ENCODE results near the gene BCL2L13. TPM values are rescaled to one million over a fixed set of nuclear protein-coding genes. Genes with fewer than 3 reads are reported as not detected.
A peak's percentile ranks its signal among the peaks of the same experiment; 100 is the strongest.

The BCL2L13 gene
- total RNA-seq, 1 donor from 2014 or later, result 48.4 TPM

DNA sequence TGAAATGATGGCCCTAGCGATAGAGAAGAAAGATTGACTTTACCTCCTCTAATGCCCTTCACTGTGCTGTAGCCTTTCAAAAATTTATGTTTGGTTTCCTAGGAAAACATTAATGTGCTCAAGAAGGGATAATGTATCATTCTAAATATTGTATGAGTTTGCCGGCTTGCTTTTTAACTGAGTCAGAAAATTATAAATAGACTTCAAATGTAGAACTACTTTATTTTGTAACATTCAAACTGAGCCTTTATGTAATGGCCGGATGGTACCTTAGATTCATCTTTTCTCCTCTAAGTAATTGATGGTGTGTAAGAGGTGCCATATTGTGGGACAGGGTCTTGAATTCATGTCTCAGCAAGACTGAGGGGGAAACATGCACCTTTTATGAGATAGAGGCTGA is 78.0 kb downstream of the BCL2L13 start:
- TF ChIP-seq, protein P1, sequence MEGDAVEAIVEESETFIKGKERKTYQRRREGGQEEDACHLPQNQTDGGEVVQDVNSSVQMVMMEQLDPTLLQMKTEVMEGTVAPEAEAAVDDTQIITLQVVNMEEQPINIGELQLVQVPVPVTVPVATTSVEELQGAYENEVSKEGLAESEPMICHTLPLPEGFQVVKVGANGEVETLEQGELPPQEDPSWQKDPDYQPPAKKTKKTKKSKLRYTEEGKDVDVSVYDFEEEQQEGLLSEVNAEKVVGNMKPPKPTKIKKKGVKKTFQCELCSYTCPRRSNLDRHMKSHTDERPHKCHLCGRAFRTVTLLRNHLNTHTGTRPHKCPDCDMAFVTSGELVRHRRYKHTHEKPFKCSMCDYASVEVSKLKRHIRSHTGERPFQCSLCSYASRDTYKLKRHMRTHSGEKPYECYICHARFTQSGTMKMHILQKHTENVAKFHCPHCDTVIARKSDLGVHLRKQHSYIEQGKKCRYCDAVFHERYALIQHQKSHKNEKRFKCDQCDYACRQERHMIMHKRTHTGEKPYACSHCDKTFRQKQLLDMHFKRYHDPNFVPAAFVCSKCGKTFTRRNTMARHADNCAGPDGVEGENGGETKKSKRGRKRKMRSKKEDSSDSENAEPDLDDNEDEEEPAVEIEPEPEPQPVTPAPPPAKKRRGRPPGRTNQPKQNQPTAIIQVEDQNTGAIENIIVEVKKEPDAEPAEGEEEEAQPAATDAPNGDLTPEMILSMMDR (IDR thresholded peaks at IDR 0.05; ENCODE audit: insufficient read depth, low read length, severe bottlenecking), result no peak
- FAIRE-seq (no peak), DNase-seq (ENCODE audit: low read depth) (no peak)
- Histone ChIP-seq H3K4me3 (ENCODE audit: low read depth, low read length) (no peak overlapping the region), H3K36me3 (ENCODE audit: control insufficient read depth, insufficient read depth, low read length) (no peaks in the 10 kb centered on the region), H3K27me3 (ENCODE audit: control insufficient read depth, insufficient read depth, low read length) (no peaks in the 10 kb centered on the region)

DNA sequence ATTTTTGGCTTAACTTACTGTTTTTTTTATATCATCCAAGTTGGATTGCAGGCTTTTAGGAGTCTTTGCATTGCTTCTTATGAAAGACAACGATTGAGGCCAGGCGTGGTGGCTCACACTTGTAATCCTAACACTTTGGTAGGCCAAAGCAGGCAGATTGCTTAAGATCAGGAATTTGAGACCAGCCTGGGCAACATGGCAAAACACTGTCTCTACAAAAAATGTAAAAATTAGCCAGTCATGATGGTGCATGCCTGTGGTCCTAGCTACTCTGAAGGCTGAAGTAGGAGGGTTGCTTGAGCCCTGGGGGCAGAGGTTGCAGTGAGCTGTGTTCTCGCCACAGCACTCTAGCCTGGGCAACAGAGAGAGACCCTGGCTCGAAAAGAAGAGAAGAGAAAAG is 79.2 kb downstream of the BCL2L13 start:
- TF ChIP-seq, protein P1 (IDR thresholded peaks at IDR 0.05; ENCODE audit: insufficient read depth, low read length, severe bottlenecking), result no peak
- FAIRE-seq, result no peak
- Histone ChIP-seq H3K36me3 (ENCODE audit: control insufficient read depth, insufficient read depth, low read length) (peaks cover 1% of the 10 kb centered on the region), H3K4me3 (ENCODE audit: low read depth, low read length) (no peak overlapping the region), H3K27me3 (ENCODE audit: control insufficient read depth, insufficient read depth, low read length) (no peaks in the 10 kb centered on the region)
- DNase-seq (ENCODE audit: low read depth), result peak; percentile 23

DNA sequence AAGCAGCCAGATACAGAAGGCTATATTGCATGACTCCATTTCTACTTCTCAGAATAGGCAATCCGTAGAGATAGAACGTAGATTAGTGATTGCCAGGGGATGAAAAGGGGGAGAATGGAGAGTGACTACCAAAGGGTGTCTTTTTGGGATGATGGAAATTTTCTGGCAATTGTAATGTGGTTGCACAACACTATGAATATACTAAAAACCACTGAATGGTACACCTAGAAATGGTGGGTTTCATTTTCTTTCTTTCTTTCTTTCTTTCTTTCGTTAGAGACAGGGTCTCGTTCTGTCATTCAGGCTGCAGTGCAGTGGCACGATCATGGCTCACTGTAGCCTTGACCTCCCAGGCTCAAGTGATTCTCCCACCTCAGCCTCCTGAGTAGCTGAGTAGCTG is 81.4 kb downstream of the BCL2L13 start:
- peaks cover 3% of the 10 kb centered on the region for H3K36me3 ChIP-seq (ENCODE audit: control insufficient read depth, insufficient read depth, low read length)
- no peak for FAIRE-seq
- no peak for DNase-seq (ENCODE audit: low read depth)
- H3K4me3 ChIP-seq (ENCODE audit: low read depth, low read length), result no peak overlapping the region
- TF ChIP-seq, protein P1 (IDR thresholded peaks at IDR 0.05; ENCODE audit: insufficient read depth, low read length, severe bottlenecking), result no peak
- no peaks in the 10 kb centered on the region for H3K27me3 ChIP-seq (ENCODE audit: control insufficient read depth, insufficient read depth, low read length)

DNA sequence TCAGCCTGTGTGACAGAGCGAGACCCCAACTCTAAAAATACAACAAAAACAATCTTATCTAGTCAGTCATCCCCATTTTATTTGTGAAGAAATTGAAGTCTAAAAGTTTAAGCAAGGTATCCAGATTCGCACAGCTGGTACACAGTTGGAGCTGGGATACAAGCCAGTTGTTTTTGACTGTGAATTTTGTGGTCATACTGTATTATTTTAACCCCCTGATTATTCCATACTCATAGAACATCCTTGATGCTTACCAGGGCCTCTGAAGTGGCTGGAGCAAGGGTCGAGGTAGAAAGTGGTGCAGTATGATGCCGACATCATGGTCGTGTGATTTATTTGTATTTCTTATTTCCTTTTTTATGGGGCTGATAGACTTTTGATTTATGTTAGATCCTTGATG is 85.7 kb downstream of the BCL2L13 start:
- H3K36me3 ChIP-seq (ENCODE audit: control insufficient read depth, insufficient read depth, low read length), result peaks cover 14% of the 10 kb centered on the region
- DNase-seq (ENCODE audit: low read depth), result no peak

DNA sequence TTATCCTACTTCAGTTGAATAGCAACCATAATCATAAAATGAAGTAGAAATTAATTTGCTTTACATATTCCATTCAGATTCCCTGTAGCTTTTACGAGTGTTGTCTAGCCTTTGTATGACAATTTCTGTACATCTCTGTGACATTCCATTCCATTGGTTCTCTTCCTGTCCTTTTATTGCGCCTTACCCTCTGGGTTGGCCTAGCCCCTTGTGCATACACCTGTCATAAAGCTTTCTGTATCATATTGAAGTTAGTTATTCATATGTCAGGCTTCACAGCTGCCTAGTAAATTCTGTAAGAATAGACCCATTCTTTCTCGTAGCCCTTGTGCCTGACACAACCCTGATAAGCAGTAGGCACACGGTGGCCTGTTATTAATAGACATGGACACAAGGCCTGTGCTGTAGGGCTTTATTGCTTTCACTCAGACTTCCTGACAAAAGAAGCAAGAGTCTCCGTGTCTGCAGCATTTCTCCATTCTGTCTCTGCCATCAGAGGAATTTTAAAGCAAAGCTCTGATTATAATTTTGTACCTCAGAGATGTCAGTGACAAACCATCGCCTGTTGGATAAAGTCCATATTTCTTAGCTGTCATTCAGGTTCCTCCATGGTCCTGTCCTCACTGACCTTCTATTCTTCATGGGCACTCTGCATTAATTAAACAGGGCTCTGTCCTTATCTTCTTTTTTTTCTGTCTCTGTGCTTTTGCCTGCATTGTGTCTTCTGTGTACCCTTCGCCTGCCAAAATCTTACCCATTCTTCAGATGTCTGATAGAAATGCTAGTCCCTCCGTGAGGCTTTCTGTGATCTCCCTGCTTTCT is 86.3 kb downstream of the BCL2L13 start:
- Histone ChIP-seq H3K27me3 (ENCODE audit: control insufficient read depth, insufficient read depth, low read length) (no peaks in the 10 kb centered on the region), H3K36me3 (ENCODE audit: control insufficient read depth, insufficient read depth, low read length) (peaks cover 19% of the 10 kb centered on the region), H3K4me3 (ENCODE audit: low read depth, low read length) (no peak overlapping the region)
- no peak for DNase-seq (ENCODE audit: low read depth)
- FAIRE-seq, result no peak
- TF ChIP-seq, protein P1 (IDR thresholded peaks at IDR 0.05; ENCODE audit: insufficient read depth, low read length, severe bottlenecking), result no peak

More for the DNA sequence above, 85.7 kb downstream of the BCL2L13 start:
- Histone ChIP-seq H3K4me3 (ENCODE audit: low read depth, low read length) (no peak overlapping the region), H3K27me3 (ENCODE audit: control insufficient read depth, insufficient read depth, low read length) (no peaks in the 10 kb centered on the region)
- no peak for FAIRE-seq
- TF ChIP-seq, protein P1 (IDR thresholded peaks at IDR 0.05; ENCODE audit: insufficient read depth, low read length, severe bottlenecking), result no peak

DNA sequence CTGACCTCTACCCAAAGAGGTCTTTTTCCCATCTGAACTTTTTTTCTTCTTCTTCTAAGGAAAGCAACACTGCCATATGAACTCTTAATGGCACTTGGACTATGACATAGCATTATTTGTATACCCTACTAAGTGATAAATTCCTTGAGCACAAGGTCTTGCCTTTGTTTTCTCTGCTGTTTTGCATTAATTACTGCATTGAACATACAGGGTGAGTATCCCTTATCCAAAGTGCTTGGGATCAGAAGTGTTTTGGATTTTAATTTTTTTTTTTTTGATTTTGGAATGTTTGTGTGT is 86.9 kb downstream of the BCL2L13 start:
- no peak for DNase-seq (ENCODE audit: low read depth)
- H3K4me3 ChIP-seq (ENCODE audit: low read depth, low read length), result no peak overlapping the region

More for the DNA sequence above, 86.9 kb downstream of the BCL2L13 start:
- Histone ChIP-seq H3K36me3 (ENCODE audit: control insufficient read depth, insufficient read depth, low read length) (peaks cover 19% of the 10 kb centered on the region), H3K27me3 (ENCODE audit: control insufficient read depth, insufficient read depth, low read length) (no peaks in the 10 kb centered on the region)
- TF ChIP-seq, protein P1 (IDR thresholded peaks at IDR 0.05; ENCODE audit: insufficient read depth, low read length, severe bottlenecking), result no peak
- FAIRE-seq, result no peak
